Esophagus squamous epithelium (tissue), 5 donors: Measurements from ENCODE around the gene CYTL1. TPM values are rescaled to one million over a fixed set of nuclear protein-coding genes. Genes with fewer than 3 reads are reported as not detected.

Experiments used
- DNase-seq: peaks from one replicate; lab custom pipeline; 2025; lab: John Stamatoyannopoulos, UW
- H3K27ac ChIP-seq, 4 donors: fragments of 200-600 bp; sonication (generic); one replicate each; pipeline ENCODE4 v1.5.1; 2016 to 2019; ENCODE audit warnings: mild to moderate bottlenecking in 1 of 4
- H3K27me3 ChIP-seq, 4 donors: fragments of 200-600 bp; sonication (generic); 1 replicate in 3 of 4; 2 replicates in 1 of 4; pipeline versions ENCODE4 v1.5.1 to v1.6.0; 2017 to 2021; ENCODE audit warnings: antibody characterized with exemption in 1 of 4
- H3K36me3 ChIP-seq, 3 donors: fragments of 200-600 bp; sonication (generic); one replicate each; pipeline ENCODE4 v1.5.1; 2016 to 2019
- H3K4me1 ChIP-seq, 3 donors: fragments of 200-600 bp; sonication (generic); one replicate each; pipeline ENCODE4 v1.5.1; 2017 to 2019
- H3K4me3 ChIP-seq, 4 donors: fragments of 200-600 bp; sonication (generic); 1 replicate in 3 of 4; 2 replicates in 1 of 4; pipeline ENCODE4 v1.5.1; 2016 to 2019; ENCODE audit warnings: mild to moderate bottlenecking in 2 of 4, moderate library complexity in 1 of 4
- H3K9me3 ChIP-seq, 3 donors: fragments of 200-600 bp; sonication (generic); one replicate each; pipeline ENCODE4 v1.5.1; 2016 to 2019
- CTCF ChIP-seq, 6 experiments: fragments of 450-650 bp in 4 of 6; fragments of 200-600 bp in 2 of 6; sonication (generic) in 2 of 6; IDR thresholded peaks; one replicate each; pipeline ENCODE4 v1.5.1; 2016 to 2019; ENCODE audit warnings: antibody characterized with exemption in 6 of 6, mild to moderate bottlenecking in 4 of 6, moderate library complexity in 4 of 6
- POLR2A ChIP-seq, 4 donors: fragments of 450-650 bp; IDR thresholded peaks; one replicate each; pipeline ENCODE4 v1.6.1; 2017; ENCODE audit warnings: antibody characterized with exemption in 4 of 4, mild to moderate bottlenecking in 4 of 4, moderate library complexity in 3 of 4
- WGBS, 2 donors: methylation state at CpG; one replicate each; pipeline ENCODE4 v1.1.5; 2018; 5-methylcytosine and 5-hydroxymethylcytosine counted together
- intact Hi-C: fragments of 100-400 bp; cut with DNase I; formaldehyde crosslinking; loops from one replicate; pipeline ENCODE4 v1.15.0; 2022
- total RNA-seq, 4 donors: library from RNA; depleted of rRNA; stranded (reverse); fragments of >200 nt; gene quantifications; one replicate each; pipeline ENCODE4 v1.1.0, GENCODE V29; 2016
- donor health status: DM: yes; HTN: yes; CAD: no.

The CYTL1 gene
- total RNA-seq, 4 donors from 2014 or later, result 1.0 to 2.5 TPM; not detected in 2

GRCh38 chr4:5021546-5021945, 2.3 kb upstream of the CYTL1 start:
- TF ChIP-seq CTCF (IDR thresholded peaks at IDR 0.05) (no peak), POLR2A (IDR thresholded peaks at IDR 0.05) (no peak)
- WGBS, 2 donors, result 61 to 78% methylated on average over 2 to 3 of the region's 3 CpGs
- H3K36me3 ChIP-seq, result no peaks in the 10 kb centered on the region
- no peak overlapping the region for H3K4me3 ChIP-seq
- H3K27ac ChIP-seq, result no peak overlapping the region
- peaks cover 4 to 11% (median 5%) of the 10 kb centered on the region in 3 donors for H3K4me1 ChIP-seq
- intact Hi-C loops, result no loop called here
- no peaks in the 10 kb centered on the region for H3K9me3 ChIP-seq
- DNase-seq, result no peak
- H3K27me3 ChIP-seq, result peaks cover 0 to 28% (median 3%) of the 10 kb centered on the region in 4 donors

GRCh38 chr4:5020341-5020740, 1.1 kb upstream of the CYTL1 start:
- Histone ChIP-seq H3K27me3 (peaks cover 0 to 39% (median 3%) of the 10 kb centered on the region in 4 donors), H3K9me3 (no peaks in the 10 kb centered on the region), H3K27ac (no peak overlapping the region), H3K4me3 (no peak overlapping the region), H3K36me3 (no peaks in the 10 kb centered on the region), H3K4me1 (peaks cover 4 to 11% (median 5%) of the 10 kb centered on the region in 3 donors)
- no peak for TF ChIP-seq CTCF (IDR thresholded peaks at IDR 0.05)
- no peak for TF ChIP-seq POLR2A (IDR thresholded peaks at IDR 0.05)
- intact Hi-C loops, result no loop called here
- DNase-seq, result no peak
- WGBS, 2 donors, result no CpG with 5 or more reads among the region's 1 CpG

- no peak overlapping the region for H3K4me3 ChIP-seq
- WGBS, 2 donors, result 64 to 89% methylated on average over 1 to 11 of the region's 12 CpGs
- peaks cover 4 to 11% (median 5%) of the 10 kb centered on the region in 3 donors for H3K4me1 ChIP-seq
- no peaks in the 10 kb centered on the region for H3K9me3 ChIP-seq
- no peak for TF ChIP-seq POLR2A (IDR thresholded peaks at IDR 0.05)
- no peak for TF ChIP-seq CTCF (IDR thresholded peaks at IDR 0.05)
- no peak for DNase-seq
- H3K36me3 ChIP-seq, result no peaks in the 10 kb centered on the region
- H3K27ac ChIP-seq, result no peak overlapping the region
- H3K27me3 ChIP-seq, result peaks cover 0 to 43% (median 3%) of the 10 kb centered on the region in 4 donors
- intact Hi-C loops, result no loop called here
Observed at GRCh38 chr4:5019796-5020195, 538 bp upstream of the CYTL1 start.

- Histone ChIP-seq H3K4me3 (peak overlapping the region in 1 of 4 donors; percentile 21), H3K27me3 (peaks cover 0 to 43% (median 3%) of the 10 kb centered on the region in 4 donors), H3K4me1 (peaks cover 0 to 11% (median 5%) of the 10 kb centered on the region in 3 donors), H3K36me3 (no peaks in the 10 kb centered on the region), H3K9me3 (no peaks in the 10 kb centered on the region), H3K27ac (no peak overlapping the region)
- 19% methylated on average over 5 of the region's 6 CpGs for WGBS, 2 donors
- TF ChIP-seq POLR2A (IDR thresholded peaks at IDR 0.05) (no peak), CTCF (IDR thresholded peaks at IDR 0.05) (no peak)
- no peak for DNase-seq
- intact Hi-C loops, result no loop called here
Observed at GRCh38 chr4:5018603-5019002, 655 bp downstream of the CYTL1 start.

GRCh38 chr4:5018096-5018495, 1.2 kb downstream of the CYTL1 start:
- intact Hi-C loops, result no loop called here
- TF ChIP-seq POLR2A (IDR thresholded peaks at IDR 0.05) (no peak), CTCF (IDR thresholded peaks at IDR 0.05) (peak in 1 of 6 experiments; percentile 8)
- DNase-seq, result no peak
- H3K36me3 ChIP-seq, result no peaks in the 10 kb centered on the region
- no peaks in the 10 kb centered on the region for H3K9me3 ChIP-seq
- H3K27ac ChIP-seq, result no peak overlapping the region
- WGBS, 2 donors, result 10 to 15% methylated on average over 2 of the region's 2 CpGs
- peaks cover 0 to 11% (median 5%) of the 10 kb centered on the region in 3 donors for H3K4me1 ChIP-seq
- H3K27me3 ChIP-seq, result peaks cover 0 to 47% (median 3%) of the 10 kb centered on the region in 4 donors
- H3K4me3 ChIP-seq, result no peak overlapping the region
